Astrocyte of the hippocampus (primary cell): Measurements from ENCODE around the gene EDC3.
"Not testable (repeated sequence)": the region's sequence is repeated elsewhere in the genome, so short reads cannot be mapped to it uniquely, and the experiment has no call there.

ENCODE experiments used
- DNase-seq: peaks from one replicate; pipeline ENCODE4 v3.0.0; 2011; ENCODE audit warnings: low read depth, low spot score

The EDC3 gene

GRCh38 chr15:74695597-74696397, at the start of gene EDC3:
TSS of gene EDC3 (minus strand) at chr15:74696024. CDS start at chr15:74675124, 20,900 bp downstream.
- DNase-seq = peak; percentile 93

GRCh38 chr15:74742422-74742821, 46.6 kb upstream of the EDC3 start:
- no peak for DNase-seq

- DNase-seq = not testable (repeated sequence)
Observed at GRCh38 chr15:74738239-74738638, 42.4 kb upstream of the EDC3 start.

- DNase-seq = no peak
Observed at GRCh38 chr15:74735305-74735704, 39.5 kb upstream of the EDC3 start.

GRCh38 chr15:74733269-74733668, 37.4 kb upstream of the EDC3 start:
- no peak for DNase-seq

- DNase-seq = no peak
Observed at GRCh38 chr15:74732846-74733245, 37.0 kb upstream of the EDC3 start.

- DNase-seq = no peak
Observed at GRCh38 chr15:74730619-74731316, 34.9 kb upstream of the EDC3 start.

GRCh38 chr15:74729372-74729771, 33.5 kb upstream of the EDC3 start:
- DNase-seq = not testable (repeated sequence)

- DNase-seq = not testable (repeated sequence)
Observed at GRCh38 chr15:74728699-74729098, 32.9 kb upstream of the EDC3 start.

- DNase-seq = no peak
Observed at GRCh38 chr15:74727727-74728126, 31.9 kb upstream of the EDC3 start.

GRCh38 chr15:74726774-74727164, 30.9 kb upstream of the EDC3 start:
- no peak for DNase-seq

- DNase-seq = peak; percentile 42
Observed at GRCh38 chr15:74725845-74726773, 30.3 kb upstream of the EDC3 start.

- peak; percentile 34 for DNase-seq
Observed at GRCh38 chr15:74725225-74725774, 29.5 kb upstream of the EDC3 start, which contains the start of gene CYP1A1. TSS of gene CYP1A1 (minus strand) at chr15:74725528. CDS start at chr15:74723097, 2,431 bp downstream.

GRCh38 chr15:74724570-74725224, 28.9 kb upstream of the EDC3 start:
- no peak for DNase-seq

GRCh38 chr15:74723754-74724334, 28.0 kb upstream of the EDC3 start:
- peak; percentile 74 for DNase-seq

GRCh38 chr15:74723187-74723586, 27.4 kb upstream of the EDC3 start:
- no peak for DNase-seq

GRCh38 chr15:74722591-74722990, 26.8 kb upstream of the EDC3 start:
- no peak for DNase-seq

GRCh38 chr15:74716651-74717050, 20.8 kb upstream of the EDC3 start:
- no peak for DNase-seq

GRCh38 chr15:74712311-74712710, 16.5 kb upstream of the EDC3 start:
- no peak for DNase-seq

GRCh38 chr15:74710319-74711094, 14.7 kb upstream of the EDC3 start:
- no peak for DNase-seq
